CD4-positive, alpha-beta T cell treated with Interleukin-21 for 1 hour (primary cell): ENCODE data around the gene ITPA.

Experiments used
- DNase-seq: peaks from one replicate; pipeline ENCODE4 v3.0.0-alpha.2; 2020

ITPA gene

DNA sequence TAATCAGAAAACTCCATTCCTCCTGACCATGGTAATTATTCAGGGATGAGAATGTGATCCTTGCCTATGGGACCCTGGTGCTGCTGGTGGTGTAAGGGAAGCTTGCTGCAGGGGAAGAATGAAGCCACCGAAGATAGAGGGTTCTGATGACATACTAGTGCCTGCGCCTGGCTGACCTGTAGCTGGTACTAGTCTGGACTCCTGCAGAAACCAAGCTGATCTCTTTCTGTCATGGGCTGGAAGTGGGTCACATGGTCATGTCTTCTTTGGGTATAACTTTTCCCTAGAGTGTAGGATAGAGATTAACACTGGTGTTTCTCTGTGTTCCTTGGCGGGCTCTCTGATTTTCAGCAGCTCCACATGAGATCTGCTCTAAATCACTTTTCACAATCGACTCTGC is 38.3 kb downstream of the ITPA start:
- no peak for DNase-seq

DNA sequence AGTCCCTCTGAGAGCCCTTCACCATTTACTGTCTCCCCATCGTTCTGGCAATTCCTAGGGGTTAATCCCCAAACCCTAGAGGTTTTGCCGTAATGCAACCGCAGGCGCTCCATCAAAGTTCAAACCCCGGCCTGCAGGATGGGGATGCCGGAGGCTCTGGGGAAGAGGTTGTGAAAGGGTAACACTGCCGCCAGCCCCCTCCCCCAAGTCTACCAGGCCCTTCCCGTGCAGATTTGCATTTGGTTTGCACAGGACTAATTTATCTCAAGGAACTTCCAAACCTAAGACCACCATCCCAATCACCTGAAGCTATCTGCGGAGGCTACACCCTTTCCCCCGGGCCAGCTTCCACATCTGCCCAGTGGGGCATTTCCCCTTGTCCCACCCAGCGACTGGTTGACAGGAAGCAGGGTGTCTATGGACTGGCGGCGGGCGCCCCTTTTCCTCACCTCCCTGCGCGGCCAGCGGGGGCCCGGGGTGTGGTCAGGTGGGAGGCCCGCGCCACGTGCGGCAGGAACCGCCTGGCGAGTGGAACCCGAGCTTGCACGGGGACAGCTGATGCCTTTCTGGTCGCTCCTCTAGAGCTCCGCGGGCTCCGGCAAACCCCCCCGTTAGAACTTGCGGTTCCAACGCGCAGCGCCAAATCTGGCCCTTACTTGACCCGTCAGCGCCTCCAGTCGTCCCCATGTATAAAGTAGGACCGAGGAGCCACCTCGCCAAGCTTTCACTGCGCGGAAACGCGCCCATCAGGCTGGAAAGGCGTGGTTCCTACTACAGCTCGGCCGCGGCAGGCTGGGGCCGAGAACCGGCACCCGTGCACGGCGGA is 39.1 kb downstream of the ITPA start:
- peak; percentile 15 for DNase-seq

DNA sequence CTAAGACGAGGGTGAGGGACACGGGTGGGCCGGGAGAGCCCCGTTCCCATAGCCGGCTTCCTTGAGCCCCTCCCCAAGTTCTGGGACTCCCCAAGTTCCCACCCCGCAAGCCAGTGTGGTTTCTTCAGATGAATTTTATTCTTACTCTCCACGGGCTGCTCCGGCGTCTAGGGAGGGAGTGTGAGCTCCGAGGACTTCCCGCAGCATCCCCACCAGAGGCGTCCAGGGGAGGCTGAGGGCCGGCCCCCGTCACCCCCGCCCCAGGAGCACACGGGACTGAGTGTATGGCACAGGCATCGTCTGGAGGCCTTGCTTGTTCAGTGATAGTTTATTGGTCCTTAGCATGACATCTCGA is 39.7 kb downstream of the ITPA start:
- no peak for DNase-seq

DNA sequence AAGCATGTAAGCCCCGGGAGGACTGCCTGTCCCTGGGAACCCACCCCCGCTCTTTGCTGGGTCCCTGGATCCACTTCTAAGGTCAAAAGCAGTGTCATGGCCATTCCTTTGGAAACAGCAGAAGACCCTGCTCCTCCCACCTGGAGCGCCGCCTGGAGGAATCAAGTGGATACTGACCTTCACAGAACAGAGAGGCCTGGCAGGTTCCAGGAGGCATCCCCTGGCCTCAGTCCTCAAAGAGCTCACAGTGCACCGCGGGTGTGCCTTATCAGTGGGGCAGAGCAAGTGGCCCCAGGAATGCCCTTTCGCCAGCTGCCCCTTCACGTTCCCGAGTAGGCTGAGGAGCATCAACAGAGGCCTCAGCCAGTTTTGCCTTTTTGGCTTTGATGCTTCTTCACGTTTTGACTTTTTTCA is 40.8 kb downstream of the ITPA start:
- DNase-seq, result no peak

DNA sequence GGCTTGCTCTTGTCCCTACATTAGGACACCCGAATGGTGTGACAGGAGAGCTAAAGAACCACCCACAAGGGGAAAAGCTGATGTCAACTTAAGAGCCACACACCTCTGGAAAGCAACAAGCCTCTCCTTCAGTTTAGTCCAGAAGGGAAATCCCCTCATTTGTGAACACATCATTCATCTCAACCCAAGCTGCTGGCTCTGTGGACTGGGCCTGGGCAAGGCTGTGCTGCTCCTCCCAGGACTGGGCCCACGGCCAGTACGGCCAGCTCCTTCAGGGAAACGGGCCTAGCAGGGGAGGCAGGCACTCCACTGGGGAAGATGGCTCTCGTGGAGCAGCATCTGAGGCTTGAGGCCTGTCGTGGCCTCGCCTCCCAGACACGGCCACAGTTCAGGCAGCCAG is 42.5 kb downstream of the ITPA start:
- no peak for DNase-seq

DNA sequence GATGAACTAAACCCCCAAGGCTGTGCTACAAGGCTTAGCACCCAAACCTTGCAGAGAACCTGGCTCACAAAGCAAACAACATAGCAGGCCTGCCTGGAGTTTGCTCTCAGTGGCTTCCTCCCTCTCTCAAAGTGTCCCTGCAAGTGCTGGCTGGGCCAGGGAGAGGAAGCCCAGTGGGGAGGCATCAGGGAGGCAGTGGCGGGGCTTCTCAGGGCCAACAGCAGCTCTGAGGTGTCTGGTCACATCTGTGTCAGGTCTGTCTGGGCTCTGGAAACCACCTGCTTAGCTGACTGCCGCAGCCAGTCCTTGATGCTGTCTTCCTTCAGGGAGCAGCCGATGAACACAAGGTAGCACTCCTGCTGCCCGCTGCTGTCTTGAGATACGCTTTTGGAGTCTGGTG is 46.4 kb downstream of the ITPA start:
- no peak for DNase-seq

DNA sequence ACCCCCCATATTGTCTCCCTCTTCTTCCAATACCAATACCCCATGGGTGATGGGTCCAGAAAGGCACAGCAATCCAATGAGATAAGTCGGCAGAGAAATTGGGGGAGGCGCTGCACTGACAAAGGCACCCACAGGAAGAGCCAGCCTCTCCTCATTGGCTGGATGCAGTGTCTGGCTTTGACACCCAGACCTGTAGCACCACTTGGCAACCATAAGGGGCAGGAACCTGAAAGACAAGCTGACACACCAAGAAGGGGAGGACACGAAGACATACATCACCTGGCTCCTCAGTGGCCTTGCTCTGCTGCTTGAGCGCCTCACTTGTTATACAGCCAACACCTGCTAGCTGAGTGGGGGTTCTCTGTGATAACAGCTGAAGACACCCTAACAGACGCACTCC is 49.1 kb downstream of the ITPA start:
- no peak for DNase-seq

DNA sequence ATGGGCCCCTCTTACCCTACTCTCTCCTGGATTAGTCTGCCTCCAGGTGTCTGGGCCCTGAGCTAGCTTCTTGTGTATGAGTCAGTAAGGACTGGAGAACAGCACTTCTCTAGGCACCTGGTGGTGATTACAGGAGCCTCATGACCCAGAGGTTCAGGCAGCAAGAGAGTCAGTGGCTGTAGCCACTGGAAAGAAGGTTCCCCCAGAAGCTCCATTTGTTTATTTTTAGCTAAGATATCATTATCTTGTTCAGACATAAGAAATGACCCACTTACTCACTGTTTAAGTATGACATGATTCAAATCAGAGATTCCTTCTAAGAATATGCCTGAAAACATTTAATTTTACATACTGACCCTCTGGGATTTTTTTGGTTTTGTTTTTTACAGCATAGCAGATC is 53.3 kb downstream of the ITPA start:
- no peak for DNase-seq

DNA sequence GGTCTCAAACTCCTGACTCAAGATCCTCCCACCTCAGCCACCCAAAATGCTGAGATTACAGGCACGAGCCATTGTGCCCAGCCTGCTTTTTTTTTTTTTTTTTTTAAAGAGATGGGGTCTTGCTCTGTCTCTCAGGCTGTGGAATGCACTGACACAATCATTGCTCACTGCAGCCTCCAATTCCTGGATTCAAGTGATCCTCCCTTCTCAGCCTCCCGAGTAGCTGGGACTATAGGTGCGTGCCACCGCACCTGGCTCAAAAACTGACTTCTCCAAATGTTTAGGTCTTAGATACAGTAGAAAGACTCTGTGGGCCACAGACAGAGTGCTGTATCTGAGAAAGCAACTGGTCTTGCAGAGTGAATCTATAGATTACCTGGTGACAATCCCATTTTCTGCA is 60.8 kb downstream of the ITPA start:
- DNase-seq, result no peak

DNA sequence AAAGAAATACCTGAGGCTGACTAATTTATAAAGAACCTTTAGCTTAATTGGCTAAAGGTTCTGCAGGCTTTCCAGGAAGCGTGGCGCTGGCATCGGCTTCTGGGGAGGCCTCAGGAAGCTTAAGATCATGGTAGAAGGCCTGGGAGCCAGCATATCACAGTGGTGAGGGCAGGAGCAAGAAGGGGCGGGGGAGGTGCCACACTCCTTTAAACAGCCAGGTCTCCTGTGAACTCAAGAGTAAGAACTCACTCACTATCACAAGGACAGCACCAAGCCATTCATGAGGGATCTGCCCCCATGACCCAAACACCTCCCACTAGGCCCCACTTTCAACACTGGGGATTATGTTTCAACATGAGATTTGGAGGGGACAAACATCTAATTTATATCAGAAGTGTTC is 64.1 kb downstream of the ITPA start:
- no peak for DNase-seq
